Measurements from ENCODE around the gene DIO3. TPM values are rescaled to one million over a fixed set of nuclear protein-coding genes. Genes with fewer than 3 reads are reported as not detected.

DIO3 gene
- total and polyA plus RNA-seq, 8 donors = 0.12 to 2.1 (median 0.79) TPM

GRCh38 chr14:101578489-101578888 is 17.2 kb downstream of the DIO3 start:
- Histone ChIP-seq H3K36me3 (no peaks in the 10 kb centered on the region), H3K9me3 (no peaks in the 10 kb centered on the region), H3K27me3 (peaks cover 0 to 7% (median 0%) of the 10 kb centered on the region in 4 donors), H3K4me1 (no peaks in the 10 kb centered on the region), H3K4me3 (no peak overlapping the region), H3K27ac (no peak overlapping the region)
- intact Hi-C loops (cut with DNase I) = no loop called here
- ATAC-seq (no peak), DNase-seq (no peak), FAIRE-seq (no peak)
- no peak for TF ChIP-seq CTCF (IDR thresholded peaks at IDR 0.05)
- WGBS, 2 donors = 55 to 66% methylated on average over 8 of the region's 8 CpGs

GRCh38 chr14:101579372-101580080 is 18.2 kb downstream of the DIO3 start:
- no peaks in the 10 kb centered on the region for H3K36me3 ChIP-seq
- H3K27ac ChIP-seq = no peak overlapping the region
- no peak for TF ChIP-seq CTCF (IDR thresholded peaks at IDR 0.05)
- WGBS, 2 donors = 67 to 81% methylated on average over 11 of the region's 11 CpGs
- no peaks in the 10 kb centered on the region for H3K9me3 ChIP-seq
- intact Hi-C loops (cut with DNase I) = no loop called here
- H3K4me3 ChIP-seq = no peak overlapping the region
- H3K4me1 ChIP-seq = no peaks in the 10 kb centered on the region
- no peak for ATAC-seq
- H3K27me3 ChIP-seq = no peaks in the 10 kb centered on the region
- no peak for FAIRE-seq
- DNase-seq = peak in 1 of 6 donors; percentile 35

GRCh38 chr14:101581806-101582205 is 20.5 kb downstream of the DIO3 start:
- Histone ChIP-seq H3K4me1 (no peaks in the 10 kb centered on the region), H3K27ac (no peak overlapping the region), H3K4me3 (no peak overlapping the region), H3K9me3 (no peaks in the 10 kb centered on the region), H3K27me3 (no peaks in the 10 kb centered on the region), H3K36me3 (no peaks in the 10 kb centered on the region)
- 69 to 76% methylated on average over 9 of the region's 9 CpGs for WGBS, 2 donors
- intact Hi-C loops (cut with DNase I) = no loop called here
- FAIRE-seq (no peak), DNase-seq (peak in 1 of 6 donors; percentile 21), ATAC-seq (no peak)
- no peak for TF ChIP-seq CTCF (IDR thresholded peaks at IDR 0.05)

- intact Hi-C loops (cut with DNase I) = no loop called here
- Histone ChIP-seq H3K4me3 (no peak overlapping the region), H3K4me1 (no peaks in the 10 kb centered on the region), H3K9me3 (no peaks in the 10 kb centered on the region), H3K36me3 (no peaks in the 10 kb centered on the region), H3K27ac (no peak overlapping the region), H3K27me3 (no peaks in the 10 kb centered on the region)
- 76 to 77% methylated on average over 5 of the region's 5 CpGs for WGBS, 2 donors
- ATAC-seq (no peak), FAIRE-seq (no peak), DNase-seq (peak in 2 of 6 donors; percentile 16 to 26)
- no peak for TF ChIP-seq CTCF (IDR thresholded peaks at IDR 0.05)
Measured at GRCh38 chr14:101582294-101582693, 21.0 kb downstream of the DIO3 start.

GRCh38 chr14:101583006-101583714 is 21.9 kb downstream of the DIO3 start:
- Histone ChIP-seq H3K4me3 (no peak overlapping the region), H3K36me3 (no peaks in the 10 kb centered on the region), H3K4me1 (no peaks in the 10 kb centered on the region), H3K27me3 (no peaks in the 10 kb centered on the region), H3K27ac (no peak overlapping the region), H3K9me3 (no peaks in the 10 kb centered on the region)
- no peak for ATAC-seq
- FAIRE-seq = no peak
- intact Hi-C loops (cut with DNase I) = no loop called here
- TF ChIP-seq CTCF (IDR thresholded peaks at IDR 0.05) = no peak
- 82 to 87% methylated on average over 18 of the region's 18 CpGs for WGBS, 2 donors
- peak in 2 of 6 donors; percentile 32 to 38 for DNase-seq
